ENCODE data around the gene COLQ. TPM values are rescaled to one million over a fixed set of nuclear protein-coding genes. Genes with fewer than 3 reads are reported as not detected.

The COLQ gene
- total RNA-seq, 1 donor from 2014 or later = 0.13 TPM

GRCh38 chr3:15443826-15444524 is 77.5 kb downstream of the COLQ start:
- H3K4me3 ChIP-seq (ENCODE audit: low read depth, low read length) = no peak overlapping the region
- no peaks in the 10 kb centered on the region for H3K27me3 ChIP-seq (ENCODE audit: control insufficient read depth, insufficient read depth, low read length)
- DNase-seq (ENCODE audit: low read depth) = no peak
- peaks cover 3% of the 10 kb centered on the region for H3K36me3 ChIP-seq (ENCODE audit: control insufficient read depth, insufficient read depth, low read length)
- no peak for TF ChIP-seq CTCF (IDR thresholded peaks at IDR 0.05; ENCODE audit: insufficient read depth, low read length, poor library complexity, severe bottlenecking)

GRCh38 chr3:15440891-15441290 is 80.6 kb downstream of the COLQ start:
- TF ChIP-seq CTCF (IDR thresholded peaks at IDR 0.05; ENCODE audit: insufficient read depth, low read length, poor library complexity, severe bottlenecking) = no peak
- no peak overlapping the region for H3K4me3 ChIP-seq (ENCODE audit: low read depth, low read length)

GRCh38 chr3:15439476-15439875 is 82.0 kb downstream of the COLQ start:
- no peak for TF ChIP-seq CTCF (IDR thresholded peaks at IDR 0.05; ENCODE audit: insufficient read depth, low read length, poor library complexity, severe bottlenecking)
- no peak for DNase-seq (ENCODE audit: low read depth)
- Histone ChIP-seq H3K36me3 (ENCODE audit: control insufficient read depth, insufficient read depth, low read length) (peaks cover 3% of the 10 kb centered on the region), H3K4me3 (ENCODE audit: low read depth, low read length) (no peak overlapping the region), H3K27me3 (ENCODE audit: control insufficient read depth, insufficient read depth, low read length) (no peaks in the 10 kb centered on the region)

More at GRCh38 chr3:15440891-15441290, 80.6 kb downstream of the COLQ start:
- Histone ChIP-seq H3K27me3 (ENCODE audit: control insufficient read depth, insufficient read depth, low read length) (no peaks in the 10 kb centered on the region), H3K36me3 (ENCODE audit: control insufficient read depth, insufficient read depth, low read length) (peaks cover 3% of the 10 kb centered on the region)
- DNase-seq (ENCODE audit: low read depth) = no peak

- Histone ChIP-seq H3K4me3 (ENCODE audit: low read depth, low read length) (no peak overlapping the region), H3K27me3 (ENCODE audit: control insufficient read depth, insufficient read depth, low read length) (no peaks in the 10 kb centered on the region), H3K36me3 (ENCODE audit: control insufficient read depth, insufficient read depth, low read length) (peaks cover 3% of the 10 kb centered on the region)
- TF ChIP-seq CTCF (IDR thresholded peaks at IDR 0.05; ENCODE audit: insufficient read depth, low read length, poor library complexity, severe bottlenecking) = no peak
- no peak for DNase-seq (ENCODE audit: low read depth)
Measured at GRCh38 chr3:15438983-15439382, 82.5 kb downstream of the COLQ start.

GRCh38 chr3:15436246-15436645 is 85.3 kb downstream of the COLQ start:
- DNase-seq (ENCODE audit: low read depth) = no peak
- no peak for TF ChIP-seq CTCF (IDR thresholded peaks at IDR 0.05; ENCODE audit: insufficient read depth, low read length, poor library complexity, severe bottlenecking)

GRCh38 chr3:15434756-15435155 is 86.8 kb downstream of the COLQ start:
- Histone ChIP-seq H3K27me3 (ENCODE audit: control insufficient read depth, insufficient read depth, low read length) (no peaks in the 10 kb centered on the region), H3K36me3 (ENCODE audit: control insufficient read depth, insufficient read depth, low read length) (peaks cover 1% of the 10 kb centered on the region), H3K4me3 (ENCODE audit: low read depth, low read length) (no peak overlapping the region)
- TF ChIP-seq CTCF (IDR thresholded peaks at IDR 0.05; ENCODE audit: insufficient read depth, low read length, poor library complexity, severe bottlenecking) = no peak
- no peak for DNase-seq (ENCODE audit: low read depth)

More at GRCh38 chr3:15436246-15436645, 85.3 kb downstream of the COLQ start:
- H3K36me3 ChIP-seq (ENCODE audit: control insufficient read depth, insufficient read depth, low read length) = peaks cover 1% of the 10 kb centered on the region
- H3K27me3 ChIP-seq (ENCODE audit: control insufficient read depth, insufficient read depth, low read length) = no peaks in the 10 kb centered on the region
- H3K4me3 ChIP-seq (ENCODE audit: low read depth, low read length) = no peak overlapping the region

Measured in kidney epithelial cell (primary cell).